Liver (tissue), 3 donors: Measurements from ENCODE around the gene CDC5L.

Experiments
- EGR1 ChIP-seq, 2 donors: IDR thresholded peaks; 2 replicates each; pipeline ENCODE4 v1.6.1; 2016 to 2018; ENCODE audit warnings: antibody characterized with exemption in 2 of 2, low read depth in 2 of 2
- GABPA ChIP-seq, 2 donors: IDR thresholded peaks in 1 of 2; conservative IDR thresholded peaks in 1 of 2; 2 replicates each; pipeline ENCODE4 v1.6.1; 2016; ENCODE audit warnings: antibody characterized with exemption in 2 of 2, mild to moderate bottlenecking in 1 of 2, moderate library complexity in 1 of 2
- NR2F2 ChIP-seq: IDR thresholded peaks from 2 replicates; pipeline ENCODE4 v1.6.1; 2016; ENCODE audit warnings: antibody characterized with exemption
- SP1 ChIP-seq: IDR thresholded peaks from 2 replicates; pipeline ENCODE4 v1.6.1; 2018; ENCODE audit warnings: antibody characterized with exemption, mild to moderate bottlenecking
- TF ChIP-seq, protein P1 (sequence below): fragments of 150-350 bp; IDR thresholded peaks from 2 replicates; pipeline ENCODE4 v1.5.1; 2017; ENCODE audit warnings: improper control_type of control experiment, low read depth, low read length; ENCODE audit not compliant: missing input control
- TF ChIP-seq, protein P2 (sequence below): IDR thresholded peaks from 2 replicates; pipeline ENCODE4 v1.6.1; 2016; ENCODE audit warnings: antibody characterized with exemption, mild to moderate bottlenecking
- TF ChIP-seq, protein P3 (sequence below): IDR thresholded peaks from 2 replicates; pipeline ENCODE4 v1.6.1; 2016; ENCODE audit warnings: antibody characterized with exemption
- TF ChIP-seq, protein P4 (sequence below): IDR thresholded peaks from 2 replicates; pipeline ENCODE4 v1.6.1; 2016; ENCODE audit warnings: antibody characterized with exemption
- donor health status: healthy.
- donor health status: healthy.

DNA sequence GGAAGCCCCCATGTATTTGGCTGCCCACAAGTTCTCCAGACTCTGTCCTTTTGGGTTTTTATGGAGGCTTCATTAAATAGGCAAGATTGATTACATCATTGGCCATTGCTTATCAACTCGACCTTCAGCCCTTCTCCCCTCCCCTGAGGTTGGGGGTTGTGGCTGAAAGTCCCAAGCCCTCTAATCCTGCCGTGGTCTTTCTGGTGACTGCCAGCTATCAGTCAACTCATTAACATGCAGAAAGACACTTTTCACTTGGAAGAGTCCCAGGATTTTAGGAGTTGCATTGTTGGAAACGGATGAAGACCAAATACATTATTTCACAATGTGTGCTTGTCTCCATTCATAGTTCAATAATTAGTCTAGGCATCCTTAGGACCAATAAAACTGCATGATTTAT, 9.5 kb downstream of the CDC5L start:
- peak in 1 of 2 donors; percentile 42 for TF ChIP-seq GABPA (IDR thresholded peaks at IDR 0.05 in 1 of 2, conservative IDR thresholded peaks at IDR 0.05 in 1 of 2)
- TF ChIP-seq, protein P1, sequence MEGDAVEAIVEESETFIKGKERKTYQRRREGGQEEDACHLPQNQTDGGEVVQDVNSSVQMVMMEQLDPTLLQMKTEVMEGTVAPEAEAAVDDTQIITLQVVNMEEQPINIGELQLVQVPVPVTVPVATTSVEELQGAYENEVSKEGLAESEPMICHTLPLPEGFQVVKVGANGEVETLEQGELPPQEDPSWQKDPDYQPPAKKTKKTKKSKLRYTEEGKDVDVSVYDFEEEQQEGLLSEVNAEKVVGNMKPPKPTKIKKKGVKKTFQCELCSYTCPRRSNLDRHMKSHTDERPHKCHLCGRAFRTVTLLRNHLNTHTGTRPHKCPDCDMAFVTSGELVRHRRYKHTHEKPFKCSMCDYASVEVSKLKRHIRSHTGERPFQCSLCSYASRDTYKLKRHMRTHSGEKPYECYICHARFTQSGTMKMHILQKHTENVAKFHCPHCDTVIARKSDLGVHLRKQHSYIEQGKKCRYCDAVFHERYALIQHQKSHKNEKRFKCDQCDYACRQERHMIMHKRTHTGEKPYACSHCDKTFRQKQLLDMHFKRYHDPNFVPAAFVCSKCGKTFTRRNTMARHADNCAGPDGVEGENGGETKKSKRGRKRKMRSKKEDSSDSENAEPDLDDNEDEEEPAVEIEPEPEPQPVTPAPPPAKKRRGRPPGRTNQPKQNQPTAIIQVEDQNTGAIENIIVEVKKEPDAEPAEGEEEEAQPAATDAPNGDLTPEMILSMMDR = no peak
- TF ChIP-seq NR2F2 = no peak
- TF ChIP-seq, protein P2, sequence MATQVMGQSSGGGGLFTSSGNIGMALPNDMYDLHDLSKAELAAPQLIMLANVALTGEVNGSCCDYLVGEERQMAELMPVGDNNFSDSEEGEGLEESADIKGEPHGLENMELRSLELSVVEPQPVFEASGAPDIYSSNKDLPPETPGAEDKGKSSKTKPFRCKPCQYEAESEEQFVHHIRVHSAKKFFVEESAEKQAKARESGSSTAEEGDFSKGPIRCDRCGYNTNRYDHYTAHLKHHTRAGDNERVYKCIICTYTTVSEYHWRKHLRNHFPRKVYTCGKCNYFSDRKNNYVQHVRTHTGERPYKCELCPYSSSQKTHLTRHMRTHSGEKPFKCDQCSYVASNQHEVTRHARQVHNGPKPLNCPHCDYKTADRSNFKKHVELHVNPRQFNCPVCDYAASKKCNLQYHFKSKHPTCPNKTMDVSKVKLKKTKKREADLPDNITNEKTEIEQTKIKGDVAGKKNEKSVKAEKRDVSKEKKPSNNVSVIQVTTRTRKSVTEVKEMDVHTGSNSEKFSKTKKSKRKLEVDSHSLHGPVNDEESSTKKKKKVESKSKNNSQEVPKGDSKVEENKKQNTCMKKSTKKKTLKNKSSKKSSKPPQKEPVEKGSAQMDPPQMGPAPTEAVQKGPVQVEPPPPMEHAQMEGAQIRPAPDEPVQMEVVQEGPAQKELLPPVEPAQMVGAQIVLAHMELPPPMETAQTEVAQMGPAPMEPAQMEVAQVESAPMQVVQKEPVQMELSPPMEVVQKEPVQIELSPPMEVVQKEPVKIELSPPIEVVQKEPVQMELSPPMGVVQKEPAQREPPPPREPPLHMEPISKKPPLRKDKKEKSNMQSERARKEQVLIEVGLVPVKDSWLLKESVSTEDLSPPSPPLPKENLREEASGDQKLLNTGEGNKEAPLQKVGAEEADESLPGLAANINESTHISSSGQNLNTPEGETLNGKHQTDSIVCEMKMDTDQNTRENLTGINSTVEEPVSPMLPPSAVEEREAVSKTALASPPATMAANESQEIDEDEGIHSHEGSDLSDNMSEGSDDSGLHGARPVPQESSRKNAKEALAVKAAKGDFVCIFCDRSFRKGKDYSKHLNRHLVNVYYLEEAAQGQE = peak; percentile 55
- TF ChIP-seq, protein P3, sequence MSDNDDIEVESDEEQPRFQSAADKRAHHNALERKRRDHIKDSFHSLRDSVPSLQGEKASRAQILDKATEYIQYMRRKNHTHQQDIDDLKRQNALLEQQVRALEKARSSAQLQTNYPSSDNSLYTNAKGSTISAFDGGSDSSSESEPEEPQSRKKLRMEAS = peak; percentile 37
- TF ChIP-seq, protein P4, sequence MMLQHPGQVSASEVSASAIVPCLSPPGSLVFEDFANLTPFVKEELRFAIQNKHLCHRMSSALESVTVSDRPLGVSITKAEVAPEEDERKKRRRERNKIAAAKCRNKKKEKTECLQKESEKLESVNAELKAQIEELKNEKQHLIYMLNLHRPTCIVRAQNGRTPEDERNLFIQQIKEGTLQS = peak; percentile 83
- TF ChIP-seq SP1 = peak; percentile 82
- no peak for TF ChIP-seq EGR1 (IDR thresholded peaks at IDR 0.05; ENCODE audit: low read depth in 2 of 2)
